Testis (tissue), 2 donors: Measurements from ENCODE around the gene C20orf141.

Experiments
- POLR2A ChIP-seq: fragments of 450-650 bp; IDR thresholded peaks from one replicate; pipeline ENCODE4 v1.6.1; 2017; ENCODE audit warnings: antibody characterized with exemption, mild to moderate bottlenecking, moderate library complexity
- TF ChIP-seq, protein P1 (sequence below), 3 experiments: fragments of 450-650 bp in 2 of 3; fragments of 200-600 bp in 1 of 3; sonication (generic) in 1 of 3; IDR thresholded peaks; one replicate each; pipeline ENCODE4 v1.5.1; 2016 to 2019; ENCODE audit warnings: antibody characterized with exemption in 3 of 3, mild to moderate bottlenecking in 2 of 3, moderate library complexity in 1 of 3

DNA sequence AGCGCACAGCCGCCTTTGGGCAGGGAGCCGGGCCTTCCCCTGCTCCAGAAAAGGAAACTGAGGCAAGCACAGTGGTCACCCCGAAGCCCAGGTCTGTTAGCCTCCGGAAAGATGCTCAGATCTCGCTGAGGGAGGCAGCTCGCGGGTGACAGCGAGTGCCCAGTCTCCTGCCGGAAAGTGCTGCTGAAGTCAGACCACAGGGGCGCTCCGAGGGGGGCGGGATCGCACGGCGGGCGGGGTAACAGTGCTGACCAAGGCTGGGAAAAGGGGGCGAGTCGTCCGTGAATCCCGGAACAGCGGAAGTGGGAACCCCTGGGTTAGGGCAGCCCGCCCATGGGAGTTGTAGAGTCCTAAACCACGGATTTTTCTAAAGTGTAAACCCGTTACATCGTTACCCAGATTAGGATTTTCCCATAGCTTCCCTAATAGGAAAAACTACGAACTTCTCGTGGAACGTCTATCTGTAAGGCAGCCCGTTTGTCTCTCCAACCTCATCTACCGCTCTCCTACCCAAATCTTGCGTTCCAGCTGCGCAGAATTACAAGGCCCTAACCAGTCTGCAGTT lies 26.3 kb downstream of the C20orf141 start:
- TF ChIP-seq, protein P1, sequence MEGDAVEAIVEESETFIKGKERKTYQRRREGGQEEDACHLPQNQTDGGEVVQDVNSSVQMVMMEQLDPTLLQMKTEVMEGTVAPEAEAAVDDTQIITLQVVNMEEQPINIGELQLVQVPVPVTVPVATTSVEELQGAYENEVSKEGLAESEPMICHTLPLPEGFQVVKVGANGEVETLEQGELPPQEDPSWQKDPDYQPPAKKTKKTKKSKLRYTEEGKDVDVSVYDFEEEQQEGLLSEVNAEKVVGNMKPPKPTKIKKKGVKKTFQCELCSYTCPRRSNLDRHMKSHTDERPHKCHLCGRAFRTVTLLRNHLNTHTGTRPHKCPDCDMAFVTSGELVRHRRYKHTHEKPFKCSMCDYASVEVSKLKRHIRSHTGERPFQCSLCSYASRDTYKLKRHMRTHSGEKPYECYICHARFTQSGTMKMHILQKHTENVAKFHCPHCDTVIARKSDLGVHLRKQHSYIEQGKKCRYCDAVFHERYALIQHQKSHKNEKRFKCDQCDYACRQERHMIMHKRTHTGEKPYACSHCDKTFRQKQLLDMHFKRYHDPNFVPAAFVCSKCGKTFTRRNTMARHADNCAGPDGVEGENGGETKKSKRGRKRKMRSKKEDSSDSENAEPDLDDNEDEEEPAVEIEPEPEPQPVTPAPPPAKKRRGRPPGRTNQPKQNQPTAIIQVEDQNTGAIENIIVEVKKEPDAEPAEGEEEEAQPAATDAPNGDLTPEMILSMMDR (IDR thresholded peaks at IDR 0.05), result no peak
- TF ChIP-seq POLR2A, result no peak
